Activated naive CD4-positive, alpha-beta T cell treated with anti-CD3 and anti-CD28 coated beads, Interleukin-2, amount 10 ng/mL, durations not matched to agents 5 hours and 36 hours (primary cell): ENCODE results near the gene NPLOC4. TPM values are rescaled to one million over a fixed set of nuclear protein-coding genes. Genes with fewer than 3 reads are reported as not detected.

Experiments
- total RNA-seq, 2 experiments: library from RNA; stranded (reverse); gene quantifications; one replicate each; pipeline ENCODE4 v1.2.3, GENCODE V29; 2021

NPLOC4 gene
- total RNA-seq = 10 to 100 TPM; 80.8 to 81.7 TPM

DNA sequence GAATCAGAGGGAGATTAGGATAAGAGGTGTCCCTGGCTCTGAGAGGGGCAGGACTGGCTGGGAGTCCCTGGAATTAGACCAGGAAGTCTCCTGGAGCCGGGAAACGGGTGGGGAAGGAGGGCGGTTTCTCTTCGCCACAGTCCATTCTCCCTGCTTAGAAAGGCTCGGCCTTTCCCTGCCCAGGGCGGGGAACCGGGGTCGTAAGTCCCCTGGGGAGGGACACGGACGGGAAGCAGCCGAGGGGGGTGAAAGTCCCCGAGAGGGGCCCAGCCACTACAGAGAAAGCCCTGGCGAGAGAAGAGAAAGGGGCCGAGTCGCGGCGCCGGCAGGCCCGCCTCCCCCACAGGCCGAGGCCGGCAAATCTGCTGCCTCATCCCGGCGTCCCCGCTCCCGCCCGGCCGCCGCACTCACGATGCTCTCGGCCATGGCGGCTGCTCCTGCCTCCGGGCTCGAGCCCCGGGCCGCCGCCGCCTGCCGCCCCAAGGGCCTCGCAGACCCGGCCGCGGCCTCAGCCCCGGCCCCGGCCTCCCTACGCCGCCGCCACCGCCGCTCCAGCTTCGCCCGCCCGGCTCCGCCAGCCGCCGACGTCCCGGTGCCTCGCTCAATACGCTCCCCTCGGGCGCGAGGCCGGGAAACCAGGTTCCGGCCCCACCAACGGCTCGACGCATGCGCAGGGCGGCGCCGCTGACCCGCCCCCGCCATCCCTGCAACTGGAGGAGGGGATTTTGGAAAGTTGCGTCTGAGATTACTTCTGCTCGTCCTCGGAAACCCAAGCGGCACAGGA is at the start of gene NPLOC4, which contains the start of gene TSPAN10:
NPLOC4 (minus strand) TSS at position 608 of the 784 bp plus-strand sequence; CDS start at position 426, 182 bp downstream.
TSPAN10 (plus strand) TSS at position 692 of the 784 bp plus-strand sequence. CDS start 5,217 bp downstream, outside the sequence.

DNA sequence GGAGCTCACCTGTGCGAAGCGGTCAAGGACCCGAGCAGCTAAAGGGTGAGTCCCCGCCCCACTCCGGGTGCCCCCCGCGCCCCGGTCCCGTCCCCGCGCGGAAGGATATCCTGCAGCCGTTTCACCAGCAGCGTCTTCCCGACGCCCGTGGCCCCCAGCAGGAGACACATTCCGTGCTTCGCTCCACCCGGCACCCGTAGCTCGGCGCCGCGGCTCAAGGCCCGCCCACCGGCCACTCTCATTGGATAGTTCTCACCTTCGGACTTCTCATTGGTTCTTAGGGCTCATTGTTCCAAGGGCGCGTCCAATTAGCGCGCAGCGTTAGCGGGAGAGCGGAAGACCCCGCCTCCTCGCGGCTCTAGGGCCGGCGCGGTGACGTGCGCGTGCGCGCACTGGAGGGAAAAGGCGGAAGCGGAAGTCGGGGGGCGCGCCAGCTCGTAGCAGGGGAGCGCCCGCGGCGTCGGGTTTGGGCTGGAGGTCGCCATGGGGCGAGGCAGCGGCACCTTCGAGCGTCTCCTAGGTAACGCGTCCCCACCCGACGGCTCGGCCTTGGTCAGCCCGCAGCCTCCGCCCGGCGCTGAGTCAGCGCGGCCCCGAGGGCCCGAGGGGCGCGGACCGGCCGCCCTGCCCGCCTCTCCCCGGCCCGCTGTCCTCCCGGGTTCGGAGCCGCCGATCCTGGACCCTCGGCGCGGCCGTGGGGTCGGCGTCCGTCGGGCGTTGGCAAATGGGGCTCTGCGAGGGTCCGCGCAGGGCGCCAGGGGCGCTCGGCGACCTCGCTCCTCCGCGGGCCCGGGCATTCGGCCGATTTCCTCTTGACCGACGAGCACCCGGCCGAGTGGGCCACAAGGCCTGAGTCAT is 46.9 kb upstream of the NPLOC4 start, which contains the start of the genes ARL16 and HGS:
ARL16 (minus strand) TSS at position 214 of the 858 bp plus-strand sequence; CDS start at position 170, 44 bp downstream.
HGS (plus strand) TSS at position 428 of the 858 bp plus-strand sequence; CDS start at position 484, 56 bp downstream.

DNA sequence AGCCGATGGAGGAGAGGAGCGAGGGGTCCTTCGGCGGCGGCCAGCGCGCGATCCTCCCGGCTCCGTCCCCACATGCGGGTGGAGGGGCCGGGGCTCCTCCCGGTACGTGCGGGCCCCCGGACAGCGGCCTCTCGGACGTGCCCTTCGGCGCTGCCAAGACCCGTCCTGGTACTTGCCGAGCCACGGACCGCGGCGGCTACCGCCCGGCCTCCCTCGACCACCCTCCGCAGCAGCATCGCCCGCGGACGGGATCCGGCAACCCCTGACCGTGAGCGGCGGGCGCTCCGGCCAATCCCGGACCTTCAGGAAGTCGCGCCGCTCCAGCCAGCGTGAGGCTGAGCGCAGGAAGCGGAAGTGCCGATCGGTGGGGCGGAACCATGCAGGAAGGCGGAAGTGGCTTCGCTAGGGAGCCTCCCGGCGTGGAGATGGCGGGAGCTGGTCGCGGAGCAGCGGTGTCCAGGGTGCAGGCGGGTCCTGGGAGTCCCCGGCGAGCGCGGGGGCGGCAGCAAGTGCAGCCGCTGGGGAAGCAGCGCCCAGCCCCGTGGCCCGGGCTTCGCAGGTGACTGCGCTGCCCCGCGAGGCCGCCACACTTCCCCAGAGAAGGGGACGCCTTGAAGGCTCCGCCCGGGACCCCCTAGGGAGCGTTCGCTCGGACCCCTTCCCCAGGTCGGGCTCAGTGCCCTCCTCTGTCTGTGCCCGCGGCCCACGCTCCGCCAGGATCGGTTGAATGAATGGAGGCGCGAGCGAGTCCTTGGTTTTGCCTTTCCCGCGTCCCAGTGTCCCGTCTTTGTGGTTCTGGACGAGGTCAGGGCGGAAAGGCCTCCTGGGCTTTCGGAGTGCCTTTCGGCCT is 29.7 kb upstream of the NPLOC4 start, which contains the start of the genes CCDC137 and OXLD1:
CCDC137 (plus strand) TSS at position 396 of the 850 bp plus-strand sequence; CDS start at position 426, 30 bp downstream.
OXLD1 (minus strand) TSS at position 264 of the 850 bp plus-strand sequence; CDS start at position 236, 28 bp downstream.

DNA sequence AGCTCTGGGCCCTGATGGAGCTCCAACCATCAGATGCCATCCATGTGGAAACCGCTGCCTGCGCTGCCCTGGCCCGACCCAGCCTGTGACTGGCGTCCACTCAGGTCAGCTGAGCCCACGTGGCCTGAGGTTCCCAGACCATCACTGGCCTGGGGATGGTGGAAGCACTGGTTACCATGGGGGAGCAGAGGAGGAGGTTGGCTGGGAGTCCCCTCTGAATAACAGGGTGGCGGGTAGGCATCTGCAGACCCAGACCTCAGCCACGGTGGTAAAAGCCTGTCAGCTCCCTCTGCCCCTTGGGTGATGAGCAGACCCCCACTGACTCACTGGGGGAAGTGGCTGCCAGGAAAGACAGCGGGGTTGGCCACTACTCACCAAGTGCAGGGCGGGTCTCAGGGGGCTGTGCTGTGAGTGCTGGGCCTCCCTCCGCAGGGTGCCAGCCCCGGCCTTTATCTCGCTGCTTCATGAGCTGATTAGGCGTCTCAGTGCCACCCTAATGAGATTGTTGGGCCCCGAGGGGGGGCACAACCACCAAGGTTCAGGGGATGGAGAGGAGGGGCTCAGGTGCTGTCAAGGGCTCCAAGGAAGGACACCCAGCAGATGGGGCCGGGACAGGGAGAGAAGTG is 19.3 kb upstream of the NPLOC4 start, which contains the start of gene PDE6G:
PDE6G (minus strand) TSS at position 425 of the 626 bp plus-strand sequence. CDS start 3,237 bp downstream, outside the sequence.

DNA sequence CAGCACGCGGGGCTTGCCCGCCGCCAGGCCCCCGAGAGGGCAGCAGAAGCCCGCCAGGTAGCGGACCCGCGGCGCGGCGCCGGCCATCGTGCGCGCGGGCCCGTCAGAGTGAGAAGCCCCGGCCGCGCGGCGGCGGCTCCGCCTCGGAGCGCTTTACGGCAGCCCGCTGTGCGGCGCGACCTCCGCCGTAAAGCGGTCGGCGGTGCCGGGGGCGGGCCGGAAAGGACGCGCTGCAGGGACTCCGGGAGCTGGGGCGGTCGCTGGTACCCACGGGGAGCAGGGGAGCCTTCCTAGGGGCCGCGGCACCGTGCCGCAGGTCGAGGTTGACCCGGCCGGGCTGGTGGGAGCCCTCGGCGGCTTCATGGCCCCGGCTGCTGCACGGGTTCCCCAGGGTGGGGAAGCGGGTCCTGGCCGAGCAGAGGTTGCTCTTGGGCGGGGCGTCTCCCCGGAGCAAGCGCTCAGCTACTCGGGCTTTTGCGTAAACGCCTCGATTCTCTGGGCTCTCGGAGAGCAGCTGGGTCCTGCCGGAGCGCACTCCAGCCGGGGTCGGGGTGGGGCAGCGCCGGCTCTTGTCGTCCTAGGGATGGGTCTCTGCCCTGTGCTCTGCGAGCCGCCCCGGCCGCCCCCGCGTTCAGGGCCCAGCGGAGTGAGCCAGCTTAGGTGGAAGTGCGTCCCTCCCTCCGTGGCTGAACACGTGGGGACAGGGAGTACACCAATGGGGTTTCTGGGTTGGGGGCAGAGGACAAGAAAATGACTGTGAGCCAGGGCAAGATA is 84.5 kb downstream of the NPLOC4 start, which contains the start of gene FAAP100:
FAAP100 (minus strand) TSS at position 110 of the 774 bp plus-strand sequence; CDS start at position 87, 23 bp downstream.

DNA sequence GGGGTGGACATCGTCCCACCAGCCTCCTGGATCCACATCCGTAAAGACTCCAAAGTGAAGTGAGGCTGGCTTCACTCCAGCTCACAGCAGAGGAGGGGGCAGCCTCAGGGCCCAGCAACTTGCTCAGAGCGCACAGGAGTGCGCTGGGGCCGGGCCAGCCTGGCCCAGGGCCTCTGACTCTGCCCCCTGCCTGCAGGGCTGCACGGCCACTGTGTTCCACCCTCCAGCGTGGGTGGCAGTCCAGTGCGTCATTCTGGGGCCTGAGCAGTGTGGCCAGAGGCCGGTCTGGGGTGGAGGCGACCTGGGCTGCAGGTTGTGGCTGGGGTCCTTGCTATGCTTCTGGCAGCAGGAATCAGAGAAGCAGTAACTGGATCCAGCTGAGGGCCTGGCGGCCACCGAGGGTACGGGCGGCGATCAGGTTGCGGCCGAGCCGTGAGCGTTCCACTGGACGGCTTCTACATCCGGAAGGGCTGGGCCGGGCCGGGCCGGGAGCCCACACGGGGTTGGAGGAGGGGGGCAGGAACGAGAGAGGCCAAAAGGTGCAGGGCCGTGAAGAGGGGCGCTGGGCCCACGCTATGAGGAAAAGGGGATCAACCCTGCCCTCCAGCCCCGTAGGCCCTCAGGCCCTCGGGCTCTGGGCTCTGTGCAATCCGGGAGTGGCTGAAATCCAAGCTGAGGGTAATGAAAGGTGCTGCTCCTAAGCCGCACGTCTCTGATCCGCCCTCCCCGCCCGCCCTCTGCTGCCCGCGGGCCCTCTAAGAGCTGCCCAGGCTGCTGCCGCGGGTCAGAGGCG is 109.1 kb downstream of the NPLOC4 start, which contains the start of gene FSCN2:
FSCN2 (plus strand) TSS at position 787 of the 793 bp plus-strand sequence. CDS start 155 bp downstream, outside the sequence.

DNA sequence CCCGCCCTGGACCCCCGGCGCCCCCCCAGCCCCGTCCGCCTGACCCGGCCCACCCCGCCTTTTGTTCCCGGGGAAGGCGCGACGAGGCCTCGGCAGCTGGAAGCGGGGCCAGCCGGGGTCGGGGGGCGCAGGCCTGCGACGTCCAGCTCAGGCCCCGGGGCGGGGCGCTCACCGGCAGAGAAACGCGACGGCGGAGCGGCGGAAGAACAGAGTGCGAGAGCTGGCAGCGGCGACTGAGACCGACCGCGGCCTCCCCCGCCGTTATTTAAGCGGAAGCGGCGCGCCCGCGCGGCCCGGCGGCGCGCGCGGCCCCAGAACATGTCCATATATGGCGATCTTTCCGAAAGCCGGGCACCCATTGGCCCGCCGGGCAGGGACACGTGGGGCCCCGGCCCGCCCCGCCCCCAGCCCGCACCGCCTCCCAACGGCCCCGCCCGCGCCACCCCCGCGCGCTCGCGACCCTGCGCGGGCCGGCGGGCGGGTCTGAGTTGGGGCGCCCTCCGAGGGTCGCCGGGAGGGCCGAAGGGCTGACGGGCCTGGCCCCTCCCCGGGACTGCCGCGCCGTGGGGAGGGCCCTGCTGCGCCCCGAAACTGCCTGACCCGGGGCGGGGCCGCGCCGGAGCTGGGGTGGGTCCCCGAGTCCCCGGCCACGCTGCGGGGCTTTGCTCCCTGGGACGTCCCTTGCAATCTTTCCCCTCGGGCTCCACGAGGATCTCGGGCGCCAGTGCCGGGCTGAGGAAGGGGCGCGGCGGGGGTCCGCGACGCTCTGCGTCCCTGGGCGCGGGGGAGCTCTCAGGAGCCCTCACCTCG is 124.1 kb downstream of the NPLOC4 start, which contains the start of gene ACTG1:
ACTG1 (minus strand) TSS at position 238 of the 810 bp plus-strand sequence. CDS start 445 bp downstream, outside the sequence.

Other genes with a start within 250 kb of the NPLOC4 start
- gene BAHCC1, start 241.7 kb downstream of the NPLOC4 start, total RNA-seq = under 1 TPM in 1 of 2 experiments, not detected in 1; 0.03 TPM
- gene ACTG1, start 124.3 kb downstream of the NPLOC4 start, total RNA-seq = 1,000 to 10,000 TPM; 4,541 to 4,718 TPM
- under 1 TPM; 0.58 to 0.60 TPM for gene FSCN2, start 108.7 kb downstream of the NPLOC4 start, total RNA-seq
- 10 to 100 TPM; 36.1 to 38.6 TPM for gene FAAP100, start 84.8 kb downstream of the NPLOC4 start, total RNA-seq
- under 1 TPM; 0.48 TPM for gene TSPAN10, start 84 bp upstream of the NPLOC4 start, total RNA-seq
- gene PDE6G, start 19.4 kb upstream of the NPLOC4 start, total RNA-seq = 10 to 100 TPM; 67.0 to 71.9 TPM
- gene OXLD1, start 29.5 kb upstream of the NPLOC4 start, total RNA-seq = 10 to 100 TPM; 56.5 to 59.1 TPM
- gene CCDC137, start 29.6 kb upstream of the NPLOC4 start, total RNA-seq = 10 to 100 TPM; 27.1 to 31.8 TPM
- 10 to 100 TPM; 19.2 to 21.1 TPM for gene ARL16, start 46.7 kb upstream of the NPLOC4 start, total RNA-seq
- 100 to 1,000 TPM; 112 to 125 TPM for gene HGS, start 46.9 kb upstream of the NPLOC4 start, total RNA-seq
- gene MRPL12, start 66.3 kb upstream of the NPLOC4 start, total RNA-seq = 10 to 100 TPM; 56.0 to 58.2 TPM
- gene SLC25A10, start 75.2 kb upstream of the NPLOC4 start, total RNA-seq = 10 to 100 TPM; 18.1 to 19.5 TPM
- gene GCGR, start 167.0 kb upstream of the NPLOC4 start, total RNA-seq = not detected
- gene MCRIP1, start 196.2 kb upstream of the NPLOC4 start, total RNA-seq = 10 to 100 TPM; 51.6 to 53.9 TPM
- not detected for gene PPP1R27, start 197.9 kb upstream of the NPLOC4 start, total RNA-seq
- gene P4HB, start 223.4 kb upstream of the NPLOC4 start, total RNA-seq = 100 to 1,000 TPM; 471 to 474 TPM
- 100 to 1,000 TPM; 575 to 590 TPM for gene ARHGDIA, start 234.2 kb upstream of the NPLOC4 start, total RNA-seq